Transverse colon (tissue), 4 donors: ENCODE data around the gene TMCO6. TPM values are rescaled to one million over a fixed set of nuclear protein-coding genes. Genes with fewer than 3 reads are reported as not detected.
"Not testable (repeated sequence)": the region's sequence is repeated elsewhere in the genome, so short reads cannot be mapped to it uniquely, and the experiment has no call there.

Experiments
- DNase-seq: peaks from one replicate; pipeline ENCODE4 v3.0.0-alpha.2; 2019
- H3K27ac ChIP-seq, 4 donors: fragments of 200-600 bp; sonication (generic); 2 replicates each; pipeline ENCODE4 v1.5.1; 2016 to 2018; ENCODE audit warnings: inconsistent platforms in 4 of 4
- H3K27me3 ChIP-seq: fragments of 200-600 bp; sonication (generic); 2 replicates; pipeline ENCODE4 v1.5.1; 2017; ENCODE audit warnings: inconsistent platforms
- H3K36me3 ChIP-seq, 4 donors: fragments of 200-600 bp; sonication (generic); 2 replicates each; pipeline ENCODE4 v1.5.1; 2017 to 2019; ENCODE audit warnings: inconsistent platforms in 4 of 4
- H3K4me1 ChIP-seq, 4 donors: fragments of 200-600 bp; sonication (generic); 2 replicates each; pipeline ENCODE4 v1.5.1; 2017 to 2020; ENCODE audit warnings: inconsistent platforms in 4 of 4
- H3K4me3 ChIP-seq, 4 donors: fragments of 200-600 bp; sonication (generic); 1 replicate in 1 of 4; 2 replicates in 3 of 4; pipeline versions ENCODE4 v1.5.1 to v1.6.1; 2017 to 2019; ENCODE audit warnings: inconsistent platforms in 4 of 4
- H3K9me3 ChIP-seq, 2 donors: fragments of 200-600 bp; sonication (generic); 2 replicates each; pipeline ENCODE4 v1.5.1; 2017 to 2019; ENCODE audit warnings: inconsistent platforms in 2 of 2
- EP300 ChIP-seq: sonication (generic); formaldehyde crosslinking; IDR thresholded peaks from one replicate; pipeline ENCODE4 v1.6.1; 2017; ENCODE audit warnings: antibody characterized with exemption, low read depth
- POLR2A ChIP-seq: fragments of 450-650 bp; IDR thresholded peaks from one replicate; pipeline ENCODE4 v1.6.1; 2016; ENCODE audit warnings: antibody characterized with exemption, mild to moderate bottlenecking, moderate library complexity
- POLR2AphosphoS5 ChIP-seq, 3 donors: sonication (generic); formaldehyde crosslinking; IDR thresholded peaks; one replicate each; pipeline ENCODE4 v1.6.1; 2016; ENCODE audit warnings: antibody characterized with exemption in 3 of 3
- WGBS, 2 donors: methylation state at CpG; one replicate each; pipeline ENCODE4 v1.1.5; 2018; ENCODE audit warnings: low coverage in 1 of 2; 5-methylcytosine and 5-hydroxymethylcytosine counted together
- in situ Hi-C, 4 donors: fragments of 200-750 bp; cut with MboI; loops; one replicate each; pipeline versions ENCODE4 v1.15.0 to v1.15.1; 2017; ENCODE audit warnings: low sequenced_read_pairs in 3 of 4, low pct_ligation_motif_present in 1 of 4, low pct_unique_long_range_greater_than_20kb in 1 of 4
- intact Hi-C: fragments of 100-400 bp; cut with DNase I; formaldehyde crosslinking; loops from one replicate; pipeline ENCODE4 v1.15.1; 2023; ENCODE audit warnings: low total_unique reads
- total RNA-seq, 4 donors: library from RNA; depleted of rRNA; stranded (reverse); fragments of >200 nt; gene quantifications; one replicate each; pipeline ENCODE4 v1.1.0, GENCODE V29; 2016
- TF ChIP-seq, protein P1 (sequence below), 5 experiments: fragments of 200-600 bp in 3 of 5; fragments of 450-650 bp in 2 of 5; sonication (generic) in 3 of 5; IDR thresholded peaks; 1 replicate in 2 of 5; 2 replicates in 3 of 5; pipeline ENCODE4 v1.5.1; 2016 to 2017; ENCODE audit warnings: antibody characterized with exemption in 5 of 5, inconsistent platforms in 3 of 5, mild to moderate bottlenecking in 2 of 5, moderate library complexity in 1 of 5

TMCO6 gene
- total RNA-seq, 4 donors from 2014 or later, result 0.75 to 99.2 (median 40.2) TPM

DNA sequence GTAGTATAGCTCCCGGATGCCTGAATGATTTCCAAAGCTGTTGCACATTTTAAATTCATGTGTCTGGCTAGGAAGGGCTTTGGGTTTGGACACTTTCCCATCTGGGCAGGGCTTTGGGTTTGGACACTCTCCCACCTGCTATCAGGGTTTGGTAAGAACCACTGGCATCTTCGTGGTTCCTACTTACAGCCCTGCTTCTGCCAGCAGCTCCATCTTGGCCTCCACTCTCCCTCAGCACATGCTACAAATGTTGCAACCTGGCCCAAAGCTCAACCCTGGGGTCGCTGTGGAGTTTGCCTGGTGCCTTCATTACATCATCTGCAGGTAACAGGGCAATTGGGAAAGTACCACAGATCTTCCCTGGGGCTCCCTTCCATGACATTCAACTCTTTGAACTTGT lies 3.5 kb downstream of the TMCO6 start:
- intact Hi-C loops, result no loop called here
- H3K9me3 ChIP-seq, result no peaks in the 10 kb centered on the region
- H3K36me3 ChIP-seq, result no peaks in the 10 kb centered on the region
- H3K4me1 ChIP-seq, result peaks cover 14 to 34% (median 26%) of the 10 kb centered on the region in 4 donors
- no peak overlapping the region for H3K27ac ChIP-seq
- no peaks in the 10 kb centered on the region for H3K27me3 ChIP-seq
- in situ Hi-C loops, result no loop called here
- TF ChIP-seq EP300 (no peak), POLR2AphosphoS5 (IDR thresholded peaks at IDR 0.05) (no peak), POLR2A (no peak)
- TF ChIP-seq, protein P1, sequence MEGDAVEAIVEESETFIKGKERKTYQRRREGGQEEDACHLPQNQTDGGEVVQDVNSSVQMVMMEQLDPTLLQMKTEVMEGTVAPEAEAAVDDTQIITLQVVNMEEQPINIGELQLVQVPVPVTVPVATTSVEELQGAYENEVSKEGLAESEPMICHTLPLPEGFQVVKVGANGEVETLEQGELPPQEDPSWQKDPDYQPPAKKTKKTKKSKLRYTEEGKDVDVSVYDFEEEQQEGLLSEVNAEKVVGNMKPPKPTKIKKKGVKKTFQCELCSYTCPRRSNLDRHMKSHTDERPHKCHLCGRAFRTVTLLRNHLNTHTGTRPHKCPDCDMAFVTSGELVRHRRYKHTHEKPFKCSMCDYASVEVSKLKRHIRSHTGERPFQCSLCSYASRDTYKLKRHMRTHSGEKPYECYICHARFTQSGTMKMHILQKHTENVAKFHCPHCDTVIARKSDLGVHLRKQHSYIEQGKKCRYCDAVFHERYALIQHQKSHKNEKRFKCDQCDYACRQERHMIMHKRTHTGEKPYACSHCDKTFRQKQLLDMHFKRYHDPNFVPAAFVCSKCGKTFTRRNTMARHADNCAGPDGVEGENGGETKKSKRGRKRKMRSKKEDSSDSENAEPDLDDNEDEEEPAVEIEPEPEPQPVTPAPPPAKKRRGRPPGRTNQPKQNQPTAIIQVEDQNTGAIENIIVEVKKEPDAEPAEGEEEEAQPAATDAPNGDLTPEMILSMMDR (IDR thresholded peaks at IDR 0.05), result no peak
- WGBS, 2 donors, result 78% methylated on average over 3 of the region's 3 CpGs; no CpG with 5 or more reads in 1 of the 2 donors
- DNase-seq, result no peak
- H3K4me3 ChIP-seq, result no peak overlapping the region

DNA sequence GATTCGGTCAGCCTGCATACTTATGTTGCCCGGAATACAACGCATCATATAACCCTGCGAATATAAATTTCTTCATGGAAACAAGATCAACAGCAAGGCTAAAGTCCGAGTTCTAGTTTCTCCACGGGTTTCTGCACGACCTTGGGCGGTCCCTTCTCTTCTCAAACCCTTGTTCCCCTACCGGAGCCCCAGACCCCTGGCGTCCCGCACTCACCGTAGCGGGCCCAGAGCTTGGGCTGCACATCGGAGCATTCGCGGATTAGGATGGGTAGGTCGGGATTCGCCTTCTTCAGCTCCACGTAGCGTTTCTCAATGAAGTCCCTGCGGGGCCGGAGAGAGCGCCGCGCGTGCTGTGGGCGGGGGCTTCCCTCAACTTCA lies 7.8 kb downstream of the TMCO6 start:
- H3K9me3 ChIP-seq, result no peaks in the 10 kb centered on the region
- DNase-seq, result no peak
- peaks cover 18 to 27% (median 21%) of the 10 kb centered on the region in 4 donors for H3K4me1 ChIP-seq
- intact Hi-C loops, result no loop called here
- 0% methylated on average over 4 to 21 of the region's 27 CpGs for WGBS, 2 donors
- peak overlapping the region; percentile 77 to 98 (median 88) for H3K4me3 ChIP-seq
- H3K27me3 ChIP-seq, result no peaks in the 10 kb centered on the region
- TF ChIP-seq POLR2AphosphoS5 (IDR thresholded peaks at IDR 0.05), result no peak
- no peak for TF ChIP-seq POLR2A
- TF ChIP-seq, protein P1 (IDR thresholded peaks at IDR 0.05), result no peak
- TF ChIP-seq EP300, result no peak
- peak overlapping the region; percentile 88 to 95 (median 90) for H3K27ac ChIP-seq
- in situ Hi-C loops, result no loop called here
- H3K36me3 ChIP-seq, result peaks cover 0 to 17% (median 5%) of the 10 kb centered on the region in 4 donors

DNA sequence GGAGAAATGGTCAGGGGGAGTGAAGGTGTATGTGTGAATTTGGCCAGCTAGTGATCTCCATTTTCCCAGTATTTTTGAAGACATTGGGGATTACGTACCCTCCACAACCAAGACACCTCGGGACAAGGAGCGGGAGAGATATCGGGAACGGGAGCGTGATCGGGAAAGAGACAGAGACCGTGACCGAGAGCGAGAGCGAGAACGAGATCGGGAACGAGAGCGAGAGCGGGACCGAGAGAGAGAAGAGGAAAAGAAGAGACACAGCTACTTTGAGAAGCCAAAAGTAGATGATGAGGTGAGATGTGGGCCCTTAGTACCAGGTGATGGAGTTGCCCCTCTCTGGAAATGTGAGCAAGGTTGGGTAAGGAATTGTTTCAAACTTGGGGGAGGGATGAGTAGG lies 19.6 kb downstream of the TMCO6 start:
- no peak overlapping the region for H3K4me3 ChIP-seq
- 96 to 98% methylated on average over 17 of the region's 17 CpGs for WGBS, 2 donors
- intact Hi-C loops, result no loop called here
- peaks cover 0 to 85% (median 43%) of the 10 kb centered on the region in 4 donors for H3K36me3 ChIP-seq
- in situ Hi-C loops, result loop anchor here in 1 of 4 donors (25.0 kb wide), 2 partner anchors 97 to 272 kb away; partner anchors contain the start of genes APBB3, SLC35A4 and SRA1
- H3K27me3 ChIP-seq, result no peaks in the 10 kb centered on the region
- no peak for TF ChIP-seq POLR2A
- TF ChIP-seq EP300, result no peak
- TF ChIP-seq, protein P1 (IDR thresholded peaks at IDR 0.05), result no peak
- no peak for DNase-seq
- H3K27ac ChIP-seq, result no peak overlapping the region
- no peaks in the 10 kb centered on the region for H3K9me3 ChIP-seq
- H3K4me1 ChIP-seq, result peaks cover 0 to 6% (median 2%) of the 10 kb centered on the region in 4 donors

DNA sequence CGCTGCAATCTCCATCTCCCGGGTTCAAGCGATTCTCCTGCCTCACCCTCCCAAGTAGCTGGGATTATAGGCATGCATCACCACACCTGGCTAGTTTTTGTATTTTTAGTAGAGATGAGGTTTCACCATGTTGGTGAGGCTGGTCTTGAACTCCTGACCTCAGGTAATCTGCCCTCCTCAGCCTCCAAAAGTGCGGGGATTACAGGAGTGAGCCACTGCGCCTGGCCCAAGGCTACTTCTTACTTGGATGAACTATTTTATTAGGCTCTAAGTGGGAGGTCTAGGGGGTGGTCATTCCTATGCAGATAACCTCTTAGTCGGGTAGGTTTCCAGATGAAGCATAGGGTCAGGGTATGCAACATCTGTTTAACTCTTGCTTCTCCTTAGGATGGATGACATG lies 21.1 kb downstream of the TMCO6 start:
- H3K4me1 ChIP-seq, intact Hi-C loops, H3K27me3 ChIP-seq, H3K27ac ChIP-seq, H3K9me3 ChIP-seq, DNase-seq, H3K4me3 ChIP-seq: not testable (repeated sequence)
- H3K36me3 ChIP-seq, result peaks cover 0 to 70% (median 35%) of the 10 kb centered on the region in 4 donors
- 90% methylated on average over 6 of the region's 6 CpGs; no CpG with 5 or more reads in 1 of the 2 donors for whole genome bisulfite sequencing, 2 donors
- in situ Hi-C loops, result loop anchor here in 1 of 4 donors (25.0 kb wide), 2 partner anchors 98 to 273 kb away; partner anchors contain the start of genes APBB3, SLC35A4 and SRA1

DNA sequence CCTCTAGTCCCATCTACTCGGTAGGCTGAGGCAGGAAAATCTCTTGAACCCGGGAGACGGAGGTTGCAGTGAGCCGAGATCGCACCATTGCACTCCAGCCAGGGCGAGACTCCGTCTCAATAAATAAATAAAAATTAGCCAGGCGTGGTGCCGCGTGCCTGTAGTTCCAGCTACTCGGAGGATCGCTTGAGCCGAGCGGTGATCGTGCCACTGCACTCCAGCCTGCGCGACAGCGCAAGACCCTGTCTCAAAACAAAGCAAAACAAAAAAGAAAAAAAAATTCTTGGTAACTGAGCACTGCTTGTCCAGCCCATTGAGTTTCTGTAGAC lies 24.7 kb downstream of the TMCO6 start:
- in situ Hi-C loops, result loop anchor here in 1 of 4 donors (25.0 kb wide), 2 partner anchors 102 to 277 kb away; partner anchors contain the start of genes APBB3, SLC35A4 and SRA1
- intact Hi-C loops, result no loop called here
- no peak for DNase-seq
- WGBS, 2 donors, result 12 to 14% methylated on average over 11 to 18 of the region's 18 CpGs
- Histone ChIP-seq H3K4me1 (peaks cover 12 to 27% (median 13%) of the 10 kb centered on the region in 4 donors), H3K27ac (peak overlapping the region; percentile 88 to 95 (median 94)), H3K27me3 (no peaks in the 10 kb centered on the region), H3K36me3 (peaks cover 0 to 38% (median 18%) of the 10 kb centered on the region in 4 donors), H3K9me3 (no peaks in the 10 kb centered on the region), H3K4me3 (peak overlapping the region; percentile 18 to 87 (median 76))
- TF ChIP-seq, protein P1 (IDR thresholded peaks at IDR 0.05), result no peak
- no peak for TF ChIP-seq POLR2A
- no peak for TF ChIP-seq EP300
- no peak for TF ChIP-seq POLR2AphosphoS5 (IDR thresholded peaks at IDR 0.05)
